ENCODE data around the gene EPG5. TPM values are rescaled to one million over a fixed set of nuclear protein-coding genes. Genes with fewer than 3 reads are reported as not detected.

EPG5 gene
- total RNA-seq, 1 experiment from 2014 or later = 22.7 TPM

DNA sequence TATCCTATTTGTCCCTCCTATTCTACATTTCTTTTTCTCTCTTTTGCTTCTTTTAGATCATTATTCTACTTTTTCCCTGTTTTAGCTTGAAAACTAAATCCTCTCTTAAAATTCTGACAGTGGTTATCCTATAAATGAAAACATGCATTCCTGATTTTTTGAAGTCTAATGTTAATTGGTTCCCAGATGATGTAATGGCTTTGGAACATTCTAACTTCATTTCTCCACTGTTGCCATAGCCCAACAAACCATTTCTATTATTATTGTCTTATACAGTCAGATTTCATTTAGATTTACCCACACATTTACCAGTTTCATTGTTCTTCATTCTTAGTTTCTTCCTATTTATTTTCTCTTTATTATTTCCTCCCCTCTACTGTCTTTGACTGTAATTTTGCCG, 105.2 kb downstream of the EPG5 start (continued):
- TF ChIP-seq, protein P1, sequence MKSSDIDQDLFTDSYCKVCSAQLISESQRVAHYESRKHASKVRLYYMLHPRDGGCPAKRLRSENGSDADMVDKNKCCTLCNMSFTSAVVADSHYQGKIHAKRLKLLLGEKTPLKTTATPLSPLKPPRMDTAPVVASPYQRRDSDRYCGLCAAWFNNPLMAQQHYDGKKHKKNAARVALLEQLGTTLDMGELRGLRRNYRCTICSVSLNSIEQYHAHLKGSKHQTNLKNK (CRISPR knock-in tag; IDR thresholded peaks at IDR 0.05) = no peak
- no peak for TF ChIP-seq GABPB1 (CRISPR knock-in tag; IDR thresholded peaks at IDR 0.05)
- no peak for TF ChIP-seq MXD4 (CRISPR knock-in tag; IDR thresholded peaks at IDR 0.05; ENCODE audit: borderline replicate concordance)
- TF ChIP-seq TEAD4 (CRISPR knock-in tag; IDR thresholded peaks at IDR 0.05) = no peak
- TF ChIP-seq NR2C2 (CRISPR knock-in tag; IDR thresholded peaks at IDR 0.05) = no peak

DNA sequence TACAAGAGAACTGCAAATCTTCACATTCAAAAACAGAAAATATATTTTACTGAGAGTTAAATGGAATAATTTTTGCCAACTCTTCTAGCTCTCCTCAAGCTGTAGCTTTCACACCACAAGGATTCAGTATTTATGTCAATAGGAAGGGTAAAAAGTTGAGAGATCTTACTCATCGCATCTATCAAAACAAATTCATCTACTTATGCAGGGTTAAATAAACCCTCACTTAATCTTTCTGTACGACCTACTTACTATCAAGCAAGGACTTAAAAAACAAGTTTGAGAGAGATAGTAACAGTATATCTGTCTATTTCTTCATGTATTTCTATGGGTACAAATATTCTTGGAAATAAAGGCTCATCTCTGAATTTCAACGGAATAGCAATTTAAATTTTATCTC, 106.2 kb downstream of the EPG5 start:
- H3K27ac Mint-ChIP-seq = no peak overlapping the region
- H3K36me3 Mint-ChIP-seq = peaks cover 57% of the 10 kb centered on the region
- ChIA-PET CTCF (no interaction called here), POLR2A (no interaction called here)
- H3K9me3 Mint-ChIP-seq = no peaks in the 10 kb centered on the region
- H3K27me3 Mint-ChIP-seq (ENCODE audit: low read depth) = no peaks in the 10 kb centered on the region
- DNase-seq (ENCODE audit: low spot score) = no peak
- no peak overlapping the region for H3K4me3 Mint-ChIP-seq
- H3K4me1 Mint-ChIP-seq = no peaks in the 10 kb centered on the region
- TF ChIP-seq ZNF532 (CRISPR knock-in tag; IDR thresholded peaks at IDR 0.05; ENCODE audit: borderline replicate concordance) (no peak), FOXP4 (CRISPR knock-in tag; IDR thresholded peaks at IDR 0.05) (no peak), USF1 (CRISPR knock-in tag; IDR thresholded peaks at IDR 0.05) (no peak)
- TF ChIP-seq, protein P2, sequence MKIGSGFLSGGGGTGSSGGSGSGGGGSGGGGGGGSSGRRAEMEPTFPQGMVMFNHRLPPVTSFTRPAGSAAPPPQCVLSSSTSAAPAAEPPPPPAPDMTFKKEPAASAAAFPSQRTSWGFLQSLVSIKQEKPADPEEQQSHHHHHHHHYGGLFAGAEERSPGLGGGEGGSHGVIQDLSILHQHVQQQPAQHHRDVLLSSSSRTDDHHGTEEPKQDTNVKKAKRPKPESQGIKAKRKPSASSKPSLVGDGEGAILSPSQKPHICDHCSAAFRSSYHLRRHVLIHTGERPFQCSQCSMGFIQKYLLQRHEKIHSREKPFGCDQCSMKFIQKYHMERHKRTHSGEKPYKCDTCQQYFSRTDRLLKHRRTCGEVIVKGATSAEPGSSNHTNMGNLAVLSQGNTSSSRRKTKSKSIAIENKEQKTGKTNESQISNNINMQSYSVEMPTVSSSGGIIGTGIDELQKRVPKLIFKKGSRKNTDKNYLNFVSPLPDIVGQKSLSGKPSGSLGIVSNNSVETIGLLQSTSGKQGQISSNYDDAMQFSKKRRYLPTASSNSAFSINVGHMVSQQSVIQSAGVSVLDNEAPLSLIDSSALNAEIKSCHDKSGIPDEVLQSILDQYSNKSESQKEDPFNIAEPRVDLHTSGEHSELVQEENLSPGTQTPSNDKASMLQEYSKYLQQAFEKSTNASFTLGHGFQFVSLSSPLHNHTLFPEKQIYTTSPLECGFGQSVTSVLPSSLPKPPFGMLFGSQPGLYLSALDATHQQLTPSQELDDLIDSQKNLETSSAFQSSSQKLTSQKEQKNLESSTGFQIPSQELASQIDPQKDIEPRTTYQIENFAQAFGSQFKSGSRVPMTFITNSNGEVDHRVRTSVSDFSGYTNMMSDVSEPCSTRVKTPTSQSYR (CRISPR knock-in tag; IDR thresholded peaks at IDR 0.05) = no peak
- TF ChIP-seq, protein P3, sequence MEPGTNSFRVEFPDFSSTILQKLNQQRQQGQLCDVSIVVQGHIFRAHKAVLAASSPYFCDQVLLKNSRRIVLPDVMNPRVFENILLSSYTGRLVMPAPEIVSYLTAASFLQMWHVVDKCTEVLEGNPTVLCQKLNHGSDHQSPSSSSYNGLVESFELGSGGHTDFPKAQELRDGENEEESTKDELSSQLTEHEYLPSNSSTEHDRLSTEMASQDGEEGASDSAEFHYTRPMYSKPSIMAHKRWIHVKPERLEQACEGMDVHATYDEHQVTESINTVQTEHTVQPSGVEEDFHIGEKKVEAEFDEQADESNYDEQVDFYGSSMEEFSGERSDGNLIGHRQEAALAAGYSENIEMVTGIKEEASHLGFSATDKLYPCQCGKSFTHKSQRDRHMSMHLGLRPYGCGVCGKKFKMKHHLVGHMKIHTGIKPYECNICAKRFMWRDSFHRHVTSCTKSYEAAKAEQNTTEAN (CRISPR knock-in tag; IDR thresholded peaks at IDR 0.05) = no peak
- no peak for ATAC-seq

DNA sequence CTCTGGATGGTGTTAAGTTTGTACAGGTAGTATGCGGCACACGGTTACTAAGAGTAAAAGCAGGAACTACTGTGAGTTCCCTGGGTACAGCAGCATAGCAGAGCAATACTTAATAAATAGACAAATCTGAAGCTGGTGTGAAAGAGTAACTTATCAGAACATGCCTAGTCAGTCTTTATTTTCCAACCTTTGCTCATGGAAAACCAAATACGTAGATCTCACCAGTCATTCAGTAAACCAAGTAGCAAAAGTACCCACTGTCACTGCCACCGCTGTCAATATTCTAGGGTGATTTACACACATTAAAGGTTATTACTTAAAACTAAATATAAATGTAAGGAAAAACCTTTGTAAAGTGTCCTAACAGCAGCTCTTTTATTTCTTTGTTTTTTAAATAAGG, 106.6 kb downstream of the EPG5 start:
- H3K4me1 Mint-ChIP-seq = no peaks in the 10 kb centered on the region
- no peaks in the 10 kb centered on the region for H3K9me3 Mint-ChIP-seq
- peaks cover 57% of the 10 kb centered on the region for H3K36me3 Mint-ChIP-seq
- ChIA-PET CTCF (no interaction called here), POLR2A (no interaction called here)
- no peak for DNase-seq (ENCODE audit: low spot score)
- ATAC-seq = no peak
- H3K27ac Mint-ChIP-seq = no peak overlapping the region
- no peaks in the 10 kb centered on the region for H3K27me3 Mint-ChIP-seq (ENCODE audit: low read depth)
- no peak overlapping the region for H3K4me3 Mint-ChIP-seq
- TF ChIP-seq ZNF396 (CRISPR knock-in tag; IDR thresholded peaks at IDR 0.05; ENCODE audit: borderline replicate concordance) (no peak), SMAD4 (CRISPR knock-in tag; IDR thresholded peaks at IDR 0.05) (no peak), FOXP1 (CRISPR knock-in tag; IDR thresholded peaks at IDR 0.05; ENCODE audit: borderline replicate concordance) (no peak), CREB1 (CRISPR knock-in tag; IDR thresholded peaks at IDR 0.05) (no peak), CREM (CRISPR knock-in tag; IDR thresholded peaks at IDR 0.05) (no peak), NR1H2 (CRISPR knock-in tag; IDR thresholded peaks at IDR 0.05) (no peak), TP53 (CRISPR knock-in tag; IDR thresholded peaks at IDR 0.05) (no peak), ZNF232 (CRISPR knock-in tag; IDR thresholded peaks at IDR 0.05) (no peak)
- TF ChIP-seq, protein P2 (CRISPR knock-in tag; IDR thresholded peaks at IDR 0.05) = no peak
- TF ChIP-seq, protein P3 (CRISPR knock-in tag; IDR thresholded peaks at IDR 0.05) = no peak

Measured in WTC11 (cell line).